ENCODE data around the gene FKRP. TPM values are rescaled to one million over a fixed set of nuclear protein-coding genes. Genes with fewer than 3 reads are reported as not detected.

FKRP gene
- total RNA-seq, 4 donors from 2014 or later: 15.7 to 20.4 (median 17.7) TPM

DNA sequence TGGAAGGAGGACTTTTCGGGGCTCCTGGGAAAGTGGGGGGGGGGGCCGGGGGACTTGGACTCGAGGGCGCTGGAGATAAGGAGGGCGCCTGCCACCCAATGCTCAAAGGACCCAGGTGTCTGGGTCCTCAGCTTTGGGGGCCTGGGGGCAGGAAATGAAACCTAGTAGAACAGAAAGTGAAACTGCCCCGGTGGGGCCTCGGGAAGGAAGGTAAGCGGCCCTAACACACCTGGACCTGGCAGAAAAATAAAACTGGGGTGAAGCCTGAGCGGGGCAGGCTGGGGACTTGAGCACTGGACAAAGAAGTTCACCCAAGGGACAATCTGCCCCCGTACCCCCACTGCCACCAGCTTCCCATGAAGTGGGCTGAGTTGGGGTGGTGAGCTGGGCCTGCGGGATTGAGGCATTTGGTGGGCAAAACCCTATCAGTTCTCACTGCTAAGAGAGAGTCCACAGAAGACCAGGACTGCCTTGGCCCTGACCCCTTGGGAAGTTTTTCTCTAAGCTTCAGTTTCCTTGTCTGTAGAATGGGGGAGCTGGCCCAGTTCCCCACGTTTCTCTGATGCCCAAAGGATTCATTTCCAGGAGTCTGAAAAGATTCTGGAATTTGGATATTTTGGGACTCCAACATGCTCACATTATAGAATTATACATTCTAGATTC is 31.3 kb upstream of the FKRP start:
- no peaks in the 10 kb centered on the region for H3K9me3 ChIP-seq
- peaks cover 0 to 18% (median 12%) of the 10 kb centered on the region in 3 donors for H3K36me3 ChIP-seq
- TF ChIP-seq CTCF (IDR thresholded peaks at IDR 0.05): no peak
- no peak for TF ChIP-seq EP300 (IDR thresholded peaks at IDR 0.05)
- TF ChIP-seq POLR2A (IDR thresholded peaks at IDR 0.05): no peak
- DNase-seq (ENCODE audit: low spot score in 2 of 2): no peak
- peak overlapping the region; percentile 82 to 98 (median 88) for H3K27ac ChIP-seq
- H3K4me1 ChIP-seq: peaks cover 0 to 41% (median 26%) of the 10 kb centered on the region in 4 donors
- H3K27me3 ChIP-seq: no peaks in the 10 kb centered on the region
- peak overlapping the region; percentile 60 to 82 (median 74) for H3K4me3 ChIP-seq
- 9 to 12% methylated on average over 10 to 11 of the region's 12 CpGs for WGBS, 2 donors

GRCh38 chr19:46715620-46715974 is 30.3 kb upstream of the FKRP start:
- H3K27ac ChIP-seq: peak overlapping the region in 3 of 4 donors; percentile 92 to 98 (median 96)
- no peak for DNase-seq (ENCODE audit: low spot score in 2 of 2)
- TF ChIP-seq POLR2A (IDR thresholded peaks at IDR 0.05): no peak
- TF ChIP-seq CTCF (IDR thresholded peaks at IDR 0.05): no peak
- no peak for TF ChIP-seq EP300 (IDR thresholded peaks at IDR 0.05)

GRCh38 chr19:46715975-46716671 is 29.7 kb upstream of the FKRP start:
- 0 to 1% methylated on average over 29 to 34 of the region's 42 CpGs for WGBS, 2 donors

More at GRCh38 chr19:46715620-46715974, 30.3 kb upstream of the FKRP start:
- peaks cover 0 to 41% (median 28%) of the 10 kb centered on the region in 4 donors for H3K4me1 ChIP-seq
- 29% methylated on average over 7 to 8 of the region's 8 CpGs for WGBS, 2 donors
- H3K27me3 ChIP-seq: no peaks in the 10 kb centered on the region
- H3K9me3 ChIP-seq: no peaks in the 10 kb centered on the region
- H3K36me3 ChIP-seq: peaks cover 0 to 18% (median 7%) of the 10 kb centered on the region in 3 donors
- peak overlapping the region; percentile 59 to 81 (median 72) for H3K4me3 ChIP-seq

GRCh38 chr19:46716672-46717033 is 29.2 kb upstream of the FKRP start:
- peak overlapping the region; percentile 92 to 98 (median 96) for H3K27ac ChIP-seq
- DNase-seq (ENCODE audit: low spot score in 2 of 2): no peak
- 0 to 1% methylated on average over 17 to 20 of the region's 20 CpGs for WGBS, 2 donors
- no peaks in the 10 kb centered on the region for H3K27me3 ChIP-seq
- TF ChIP-seq EP300 (IDR thresholded peaks at IDR 0.05) (no peak), POLR2A (IDR thresholded peaks at IDR 0.05) (no peak), CTCF (IDR thresholded peaks at IDR 0.05) (no peak)
- H3K9me3 ChIP-seq: no peaks in the 10 kb centered on the region
- H3K4me1 ChIP-seq: peaks cover 0 to 41% (median 28%) of the 10 kb centered on the region in 4 donors
- H3K4me3 ChIP-seq: peak overlapping the region; percentile 59 to 81 (median 72)
- peaks cover 0 to 24% (median 6%) of the 10 kb centered on the region in 3 donors for H3K36me3 ChIP-seq

More at GRCh38 chr19:46715975-46716671, 29.7 kb upstream of the FKRP start:
- TF ChIP-seq CTCF (IDR thresholded peaks at IDR 0.05) (no peak), POLR2A (IDR thresholded peaks at IDR 0.05) (no peak), EP300 (IDR thresholded peaks at IDR 0.05) (no peak)
- Histone ChIP-seq H3K27me3 (no peaks in the 10 kb centered on the region), H3K4me3 (peak overlapping the region; percentile 59 to 81 (median 72)), H3K27ac (peak overlapping the region; percentile 92 to 98 (median 96)), H3K4me1 (peaks cover 0 to 41% (median 28%) of the 10 kb centered on the region in 4 donors), H3K36me3 (peaks cover 0 to 19% (median 6%) of the 10 kb centered on the region in 3 donors), H3K9me3 (no peaks in the 10 kb centered on the region)
- DNase-seq (ENCODE audit: low spot score in 2 of 2): no peak
